H9 (cell line): ENCODE data around the gene GPR160. TPM values are rescaled to one million over a fixed set of nuclear protein-coding genes. Genes with fewer than 3 reads are reported as not detected.
A peak's percentile ranks its signal among the peaks of the same experiment; 100 is the strongest.

Source experiments
- DNase-seq: peaks from one replicate; pipeline ENCODE4 v3.0.0-alpha.2; 2017
- H2AFZ ChIP-seq: one replicate; pipeline ENCODE4 v1.6.1; 2013; ENCODE audit warnings: mild to moderate bottlenecking, low read length, control low read depth, moderate library complexity
- H2AK5ac ChIP-seq: 2 replicates; pipeline ENCODE4 v1.6.1; 2013; ENCODE audit warnings: low read length, control low read depth, mixed read lengths; ENCODE audit not compliant: insufficient read length
- H2BK120ac ChIP-seq: one replicate; pipeline ENCODE4 v1.6.1; 2013; ENCODE audit warnings: low read depth, mild to moderate bottlenecking, low read length, control low read depth, inconsistent platforms; ENCODE audit not compliant: poor library complexity, severe bottlenecking
- H2BK12ac ChIP-seq: 2 replicates; pipeline ENCODE4 v1.6.1; 2013; ENCODE audit warnings: low read length, control low read depth, mixed read lengths, low read depth; ENCODE audit not compliant: insufficient read length
- H2BK15ac ChIP-seq: 2 replicates; pipeline ENCODE4 v1.6.1; 2013; ENCODE audit warnings: low read depth, low read length, control low read depth
- H2BK20ac ChIP-seq: one replicate; pipeline ENCODE4 v1.6.1; 2013; ENCODE audit warnings: low read depth, mild to moderate bottlenecking, low read length, control low read depth, inconsistent platforms; ENCODE audit not compliant: poor library complexity, severe bottlenecking
- H2BK5ac ChIP-seq: 2 replicates; pipeline ENCODE4 v1.6.1; 2013; ENCODE audit warnings: low read length, control low read depth, mixed read lengths; ENCODE audit not compliant: insufficient read length
- H3K14ac ChIP-seq: 2 replicates; pipeline ENCODE4 v1.6.1; 2013; ENCODE audit warnings: low read length, control low read depth; ENCODE audit not compliant: insufficient read depth
- H3K18ac ChIP-seq: 2 replicates; pipeline ENCODE4 v1.6.1; 2013; ENCODE audit warnings: low read depth, mild to moderate bottlenecking, mixed read lengths, low read length, control low read depth; ENCODE audit not compliant: insufficient read length
- H3K23ac ChIP-seq: 2 replicates; pipeline ENCODE4 v1.6.1; 2013; ENCODE audit warnings: low read length, control low read depth, mixed read lengths, low read depth; ENCODE audit not compliant: insufficient read length
- H3K23me2 ChIP-seq: 2 replicates; pipeline ENCODE4 v1.6.1; 2013; ENCODE audit warnings: low read depth, mild to moderate bottlenecking, mixed read lengths, low read length, control low read depth; ENCODE audit not compliant: insufficient read length, poor library complexity, severe bottlenecking
- H3K27ac ChIP-seq: 2 replicates; pipeline ENCODE4 v1.5.1; 2013; ENCODE audit warnings: low read length, control low read depth, mixed read lengths, low read depth; ENCODE audit not compliant: insufficient read length
- H3K27me3 ChIP-seq: 2 replicates; pipeline ENCODE4 v1.6.1; 2013; ENCODE audit warnings: low read length, control low read depth, inconsistent platforms; ENCODE audit not compliant: insufficient read depth
- H3K4ac ChIP-seq: 2 replicates; pipeline ENCODE4 v1.6.1; 2013; ENCODE audit warnings: low read depth, mild to moderate bottlenecking, control low read depth, inconsistent platforms, low read length, moderate library complexity
- H3K4me1 ChIP-seq: 2 replicates; pipeline ENCODE4 v1.6.1; 2013; ENCODE audit warnings: low read length, control low read depth, inconsistent platforms; ENCODE audit not compliant: insufficient read depth
- H3K4me2 ChIP-seq: 2 replicates; pipeline ENCODE4 v1.6.1; 2013; ENCODE audit warnings: low read length, control low read depth, mixed read lengths; ENCODE audit not compliant: insufficient read length, insufficient read depth
- H3K56ac ChIP-seq: 2 replicates; pipeline ENCODE4 v1.6.1; 2013; ENCODE audit warnings: low read depth, mild to moderate bottlenecking, mixed read lengths, low read length, control low read depth; ENCODE audit not compliant: insufficient read length
- H3K79me1 ChIP-seq: 2 replicates; pipeline ENCODE4 v1.6.1; 2013; ENCODE audit warnings: low read depth, mild to moderate bottlenecking, moderate library complexity, low read length, control low read depth, inconsistent platforms; ENCODE audit not compliant: insufficient read depth, poor library complexity, severe bottlenecking
- H3K79me2 ChIP-seq: 2 replicates; pipeline ENCODE4 v1.6.1; 2013; ENCODE audit warnings: low read length, control low read depth, inconsistent platforms; ENCODE audit not compliant: insufficient read depth
- H3K9ac ChIP-seq: 2 replicates; pipeline ENCODE4 v1.6.1; 2013; ENCODE audit warnings: low read length, control low read depth, mixed read lengths; ENCODE audit not compliant: insufficient read length; ENCODE audit errors: extremely low read depth
- H3K9me3 ChIP-seq: one replicate; pipeline ENCODE4 v1.6.1; 2013; ENCODE audit warnings: low read depth, low read length, inconsistent platforms; ENCODE audit not compliant: control insufficient read depth
- H3T11ph ChIP-seq: one replicate; pipeline ENCODE4 v1.6.1; 2013; ENCODE audit warnings: mild to moderate bottlenecking, low read length, control low read depth, inconsistent platforms
- H4K20me1 ChIP-seq: one replicate; pipeline ENCODE4 v1.6.1; 2013; ENCODE audit not compliant: control insufficient read depth, insufficient read length, insufficient read depth
- H4K5ac ChIP-seq: 2 replicates; pipeline ENCODE4 v1.6.1; 2013; ENCODE audit warnings: low read depth, mild to moderate bottlenecking, mixed read lengths, low read length, control low read depth; ENCODE audit not compliant: insufficient read length
- H4K8ac ChIP-seq: replicated peaks from 2 replicates; pipeline ENCODE4 v1.6.1; 2013; ENCODE audit warnings: low read length, control low read depth, mixed read lengths, low read depth; ENCODE audit not compliant: insufficient read length
- H4K91ac ChIP-seq: 2 replicates; pipeline ENCODE4 v1.6.1; 2013; ENCODE audit warnings: low read depth, mild to moderate bottlenecking, moderate library complexity, mixed read lengths, low read length, control low read depth; ENCODE audit not compliant: insufficient read length
- H3K27ac Mint-ChIP-seq, 3 experiments: 2 replicates in 2 of 3; 3 replicates in 1 of 3; pipeline ENCODE4 v1.8.0; 2020 to 2021; ENCODE audit warnings: mixed read lengths in 3 of 3, mild to moderate bottlenecking in 1 of 3, moderate library complexity in 1 of 3
- H3K27me3 Mint-ChIP-seq: 2 replicates; pipeline ENCODE4 v1.8.0; 2021; ENCODE audit warnings: low read depth, mild to moderate bottlenecking, moderate library complexity, mixed read lengths
- H3K36me3 Mint-ChIP-seq, 3 experiments: 2 replicates in 2 of 3; 3 replicates in 1 of 3; pipeline ENCODE4 v1.8.0; 2020 to 2021; ENCODE audit warnings: low read depth in 3 of 3, mixed read lengths in 3 of 3; ENCODE audit not compliant: insufficient read depth in 1 of 3
- H3K4me1 Mint-ChIP-seq, 2 experiments: 2 replicates each; pipeline ENCODE4 v1.8.0; 2020; ENCODE audit warnings: mixed read lengths in 2 of 2
- H3K4me3 Mint-ChIP-seq, 2 experiments: 2 replicates in 1 of 2; 3 replicates in 1 of 2; pipeline ENCODE4 v1.8.0; 2020 to 2021; ENCODE audit warnings: mild to moderate bottlenecking in 2 of 2, mixed read lengths in 2 of 2, moderate library complexity in 1 of 2
- H3K9me3 Mint-ChIP-seq, 2 experiments: 2 replicates in 1 of 2; 3 replicates in 1 of 2; pipeline ENCODE4 v1.8.0; 2020; ENCODE audit warnings: mild to moderate bottlenecking in 2 of 2, mixed read lengths in 2 of 2, moderate library complexity in 1 of 2
- total RNA-seq: library from RNA; stranded (reverse); gene quantifications from 2 replicates; pipeline ENCODE4 v1.2.1, GENCODE V29; 2021
- TF ChIP-seq, protein P1 (sequence below): fragments of 200-600 bp; sonication (generic); conservative IDR thresholded peaks from 3 replicates; pipeline ENCODE4 v1.8.0; 2021; ENCODE audit warnings: antibody characterized with exemption, mild to moderate bottlenecking

GPR160 gene
- total RNA-seq, 1 experiment from 2014 or later, result 14.1 TPM

DNA sequence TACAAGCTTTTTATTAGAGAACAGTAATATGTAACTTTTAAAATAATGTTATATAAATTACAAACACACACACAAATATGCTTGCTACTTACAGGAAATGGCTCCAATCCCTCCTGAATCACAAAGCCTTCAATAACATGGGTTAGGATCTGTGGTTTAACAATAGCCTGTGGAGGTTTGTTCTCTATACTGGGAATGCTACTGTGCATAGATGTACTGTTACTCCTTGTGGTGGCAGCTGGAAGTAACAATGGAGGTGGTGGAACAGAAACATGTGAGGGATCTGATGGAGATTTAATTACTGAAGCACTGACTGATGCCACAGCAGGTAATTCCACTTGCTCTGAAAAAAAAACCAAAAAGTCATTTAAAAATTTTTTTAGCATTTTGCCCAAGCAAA lies 79.3 kb downstream of the GPR160 start:
- Histone ChIP-seq H3K9me3 (no peaks in the 10 kb centered on the region), H3K4me1 (no peaks in the 10 kb centered on the region), H2BK120ac (no peak overlapping the region), H2BK15ac (no peak overlapping the region), H3T11ph (no peak overlapping the region), H2BK12ac (no peak overlapping the region), H3K18ac (no peak overlapping the region), H4K8ac (no peak overlapping the region), H3K14ac (no peak overlapping the region), H3K23ac (no peak overlapping the region), H3K4ac (no peak overlapping the region), H4K20me1 (no peaks in the 10 kb centered on the region), H4K91ac (no peak overlapping the region), H2AK5ac (no peak overlapping the region), H2AFZ (no peak overlapping the region), H3K79me1 (no peaks in the 10 kb centered on the region), H3K79me2 (no peaks in the 10 kb centered on the region), H3K27me3 (no peaks in the 10 kb centered on the region), H4K5ac (no peak overlapping the region), H3K56ac (no peak overlapping the region), H2BK5ac (no peak overlapping the region), H3K27ac (no peak overlapping the region), H3K23me2 (no peaks in the 10 kb centered on the region), H3K4me2 (no peak overlapping the region), H3K9ac (no peak overlapping the region), H2BK20ac (no peak overlapping the region)
- Mint-ChIP-seq H3K27ac (no peak overlapping the region), H3K27me3 (no peaks in the 10 kb centered on the region), H3K36me3 (peaks cover 12 to 73% (median 35%) of the 10 kb centered on the region in 3 experiments), H3K9me3 (no peaks in the 10 kb centered on the region), H3K4me1 (no peaks in the 10 kb centered on the region), H3K4me3 (no peak overlapping the region)
- TF ChIP-seq, protein P1, sequence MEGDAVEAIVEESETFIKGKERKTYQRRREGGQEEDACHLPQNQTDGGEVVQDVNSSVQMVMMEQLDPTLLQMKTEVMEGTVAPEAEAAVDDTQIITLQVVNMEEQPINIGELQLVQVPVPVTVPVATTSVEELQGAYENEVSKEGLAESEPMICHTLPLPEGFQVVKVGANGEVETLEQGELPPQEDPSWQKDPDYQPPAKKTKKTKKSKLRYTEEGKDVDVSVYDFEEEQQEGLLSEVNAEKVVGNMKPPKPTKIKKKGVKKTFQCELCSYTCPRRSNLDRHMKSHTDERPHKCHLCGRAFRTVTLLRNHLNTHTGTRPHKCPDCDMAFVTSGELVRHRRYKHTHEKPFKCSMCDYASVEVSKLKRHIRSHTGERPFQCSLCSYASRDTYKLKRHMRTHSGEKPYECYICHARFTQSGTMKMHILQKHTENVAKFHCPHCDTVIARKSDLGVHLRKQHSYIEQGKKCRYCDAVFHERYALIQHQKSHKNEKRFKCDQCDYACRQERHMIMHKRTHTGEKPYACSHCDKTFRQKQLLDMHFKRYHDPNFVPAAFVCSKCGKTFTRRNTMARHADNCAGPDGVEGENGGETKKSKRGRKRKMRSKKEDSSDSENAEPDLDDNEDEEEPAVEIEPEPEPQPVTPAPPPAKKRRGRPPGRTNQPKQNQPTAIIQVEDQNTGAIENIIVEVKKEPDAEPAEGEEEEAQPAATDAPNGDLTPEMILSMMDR, result peak; percentile 55
- no peak for DNase-seq
